Neuronal stem cell (in vitro differentiated cells): ENCODE results near the gene PSME4. TPM values are rescaled to one million over a fixed set of nuclear protein-coding genes. Genes with fewer than 3 reads are reported as not detected.

ENCODE experiments used
- small RNA-seq: library from polyadenylated mRNA; stranded (forward); fragments of <200 nt; extraction: miRNeasy Mini kit (QIAGEN cat#:217004); gene quantifications from one replicate; pipeline ENCODE3, GENCODE V24; 2013; ENCODE audit not compliant: insufficient read depth

Gene PSME4

Small RNA genes within 50 kb of the gene (small RNA-seq; reads per million reads assigned to genes)
- gene MIR3682, result not detected
